22Rv1 (cell line): ENCODE data around the gene GMPPA.

Experiments used
- CTCF ChIP-seq: fragments of 450-650 bp; IDR thresholded peaks from 2 replicates; pipeline ENCODE4 v1.5.1; 2017; ENCODE audit warnings: mild to moderate bottlenecking
- ZFX ChIP-seq: fragments of 450-650 bp; IDR thresholded peaks from 2 replicates; pipeline ENCODE4 v1.6.1; 2017; ENCODE audit warnings: antibody characterized with exemption, borderline replicate concordance

GRCh38 chr2:219545295-219545942 is 46.7 kb downstream of the GMPPA start:
- TF ChIP-seq CTCF (no peak), ZFX (no peak)
